Large intestine (tissue), 3 donors: Measurements from ENCODE around the gene COX7A1. TPM values are rescaled to one million over a fixed set of nuclear protein-coding genes. Genes with fewer than 3 reads are reported as not detected.

Experiments
- DNase-seq, 2 donors: peaks; one replicate each; pipeline versions ENCODE4 v3.0.0 to v3.0.0-alpha.2; 2013
- H3K27ac ChIP-seq: one replicate; pipeline ENCODE4 v1.5.1; 2013; ENCODE audit warnings: low read length
- H3K27me3 ChIP-seq: 2 replicates; pipeline ENCODE4 v1.6.1; 2013; ENCODE audit warnings: low read length; ENCODE audit not compliant: control insufficient read depth, insufficient read depth
- H3K36me3 ChIP-seq: 2 replicates; pipeline ENCODE4 v1.6.1; 2013; ENCODE audit warnings: low read length; ENCODE audit not compliant: control insufficient read depth, insufficient read depth
- H3K4me1 ChIP-seq: one replicate; pipeline ENCODE4 v1.6.1; 2013; ENCODE audit warnings: low read length; ENCODE audit not compliant: control insufficient read depth, insufficient read depth
- H3K4me3 ChIP-seq: one replicate; pipeline ENCODE4 v1.5.1; 2013; ENCODE audit warnings: low read length
- H3K9me3 ChIP-seq: one replicate; pipeline ENCODE4 v1.6.1; 2013; ENCODE audit warnings: mild to moderate bottlenecking, low read depth, low read length, moderate library complexity; ENCODE audit not compliant: control insufficient read depth
- WGBS: methylation state at CpG from one replicate; pipeline ENCODE4 v1.1.5; 2013; ENCODE audit warnings: low lambda C conversion rate; ENCODE audit not compliant: insufficient coverage; 5-methylcytosine and 5-hydroxymethylcytosine counted together
- polyA plus RNA-seq: library from polyadenylated mRNA; unstranded; fragments of 120-200 nt; gene quantifications from one replicate; pipeline ENCODE4 v1.2.1, GENCODE V29; 2013

COX7A1 gene
- polyA plus RNA-seq, 1 donor, result 11.5 TPM

GRCh38 chr19:36128392-36128736 is 23.9 kb downstream of the COX7A1 start:
- no peaks in the 10 kb centered on the region for H3K27me3 ChIP-seq
- H3K36me3 ChIP-seq, result peaks cover 16% of the 10 kb centered on the region
- no peaks in the 10 kb centered on the region for H3K4me1 ChIP-seq
- 40% methylated on average over 1 of the region's 10 CpGs for WGBS
- H3K9me3 ChIP-seq, result no peaks in the 10 kb centered on the region
- H3K27ac ChIP-seq, result peak overlapping the region; percentile 92
- H3K4me3 ChIP-seq, result peak overlapping the region; percentile 54
- DNase-seq, result peak in 1 of 2 donors; percentile 80

DNA sequence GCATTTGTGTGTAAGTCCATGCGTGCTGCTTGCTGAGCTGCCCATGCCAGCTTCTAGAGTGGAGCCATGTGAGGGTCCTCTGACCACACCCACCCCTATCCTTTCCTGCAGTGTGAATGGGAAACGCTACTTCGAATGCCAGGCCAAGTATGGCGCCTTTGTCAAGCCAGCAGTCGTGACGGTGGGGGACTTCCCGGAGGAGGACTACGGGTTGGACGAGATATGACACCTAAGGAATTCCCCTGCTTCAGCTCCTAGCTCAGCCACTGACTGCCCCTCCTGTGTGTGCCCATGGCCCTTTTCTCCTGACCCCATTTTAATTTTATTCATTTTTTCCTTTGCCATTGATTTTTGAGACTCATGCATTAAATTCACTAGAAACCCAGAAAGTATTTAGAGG is 26.7 kb downstream of the COX7A1 start:
- H3K36me3 ChIP-seq, result peaks cover 28% of the 10 kb centered on the region
- no CpG with 5 or more reads among the region's 9 CpGs for WGBS
- H3K27ac ChIP-seq, result no peak overlapping the region
- peaks cover 2% of the 10 kb centered on the region for H3K4me1 ChIP-seq
- no peak overlapping the region for H3K4me3 ChIP-seq
- no peak for DNase-seq
- H3K27me3 ChIP-seq, result no peaks in the 10 kb centered on the region
- peaks cover 3% of the 10 kb centered on the region for H3K9me3 ChIP-seq

DNA sequence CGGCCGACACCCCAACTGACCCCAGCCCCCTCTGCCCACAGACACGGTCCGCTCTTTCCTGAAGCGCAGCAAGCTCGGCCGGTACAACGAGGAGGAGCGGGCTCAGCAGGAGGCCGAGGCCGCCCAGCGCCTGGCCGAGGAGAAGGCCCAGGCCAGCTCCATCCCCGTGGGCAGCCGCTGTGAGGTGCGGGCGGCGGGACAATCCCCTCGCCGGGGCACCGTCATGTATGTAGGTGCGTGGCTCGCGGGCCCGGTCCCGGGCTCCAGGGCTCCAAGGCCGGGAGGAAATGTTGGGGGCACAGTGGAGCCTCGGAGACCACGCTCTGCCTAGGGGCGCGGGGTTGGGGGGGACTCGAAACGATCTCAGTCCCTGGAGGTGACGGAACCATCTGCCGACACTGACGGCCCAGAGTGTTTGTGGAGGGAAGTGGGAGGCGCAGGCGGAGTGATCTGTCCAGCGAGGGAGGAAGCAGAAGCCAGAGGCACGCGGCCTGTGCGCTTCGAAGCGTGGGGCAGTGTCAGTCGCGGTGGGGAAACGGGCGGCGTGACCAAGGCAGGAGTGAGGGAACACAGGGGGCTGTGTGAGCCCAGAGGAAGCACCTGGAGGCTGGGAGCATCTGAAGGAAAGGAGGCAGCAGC is 30.6 kb downstream of the COX7A1 start:
- peaks cover 46% of the 10 kb centered on the region for H3K36me3 ChIP-seq
- no peak overlapping the region for H3K4me3 ChIP-seq
- H3K4me1 ChIP-seq, result peaks cover 15% of the 10 kb centered on the region
- no peaks in the 10 kb centered on the region for H3K27me3 ChIP-seq
- no peak overlapping the region for H3K27ac ChIP-seq
- no peak for DNase-seq
- H3K9me3 ChIP-seq, result peaks cover 3% of the 10 kb centered on the region
- 88% methylated on average over 9 of the region's 49 CpGs for WGBS

DNA sequence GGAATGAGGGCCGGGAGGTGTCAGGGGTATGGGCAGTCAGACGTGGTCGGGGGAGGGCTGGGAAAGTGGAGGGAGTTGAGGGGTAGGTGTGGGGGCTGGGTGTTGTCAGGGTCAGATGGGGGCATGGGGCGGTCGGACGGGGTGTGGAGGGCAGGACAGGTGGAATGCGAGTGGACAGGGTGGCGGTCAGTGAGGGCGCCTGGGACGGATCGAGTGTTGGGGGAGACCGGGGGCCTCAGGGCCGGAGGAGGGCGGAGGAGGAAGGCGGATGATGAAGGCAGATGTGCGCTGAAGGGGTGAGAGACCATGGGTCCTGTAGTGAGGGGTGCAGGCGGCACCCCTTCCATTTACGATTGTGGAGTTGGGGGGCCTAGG is 31.3 kb downstream of the COX7A1 start:
- peaks cover 3% of the 10 kb centered on the region for H3K9me3 ChIP-seq
- H3K27me3 ChIP-seq, result no peaks in the 10 kb centered on the region
- no peak overlapping the region for H3K4me3 ChIP-seq
- peaks cover 46% of the 10 kb centered on the region for H3K36me3 ChIP-seq
- WGBS, result no CpG with 5 or more reads among the region's 18 CpGs
- no peak for DNase-seq
- no peak overlapping the region for H3K27ac ChIP-seq
- peaks cover 19% of the 10 kb centered on the region for H3K4me1 ChIP-seq

- no peak overlapping the region for H3K27ac ChIP-seq
- peaks cover 22% of the 10 kb centered on the region for H3K4me1 ChIP-seq
- peaks cover 3% of the 10 kb centered on the region for H3K9me3 ChIP-seq
- no peaks in the 10 kb centered on the region for H3K27me3 ChIP-seq
- DNase-seq, result peak; percentile 42 to 67
- WGBS, result no CpG with 5 or more reads among the region's 26 CpGs
- peaks cover 40% of the 10 kb centered on the region for H3K36me3 ChIP-seq
- no peak overlapping the region for H3K4me3 ChIP-seq
Observed at GRCh38 chr19:36120092-36120983, 31.9 kb downstream of the COX7A1 start.

DNA sequence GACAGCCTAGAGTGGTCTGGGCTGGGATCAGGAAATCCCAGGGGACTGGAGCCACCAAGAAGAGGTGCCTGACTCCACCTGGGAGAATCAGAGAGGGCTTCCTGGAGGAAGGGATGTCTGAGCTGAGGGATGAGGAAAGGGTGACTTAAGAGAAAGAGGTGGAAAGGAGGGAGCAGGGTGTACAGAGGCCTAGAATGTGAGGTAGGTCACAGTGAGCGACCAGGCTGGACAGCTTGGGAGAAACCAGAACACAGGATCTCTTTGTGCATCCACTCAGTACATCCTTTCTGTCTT is 36.0 kb downstream of the COX7A1 start:
- H3K36me3 ChIP-seq, result peaks cover 32% of the 10 kb centered on the region
- no CpG with 5 or more reads among the region's 1 CpG for WGBS
- H3K4me1 ChIP-seq, result peaks cover 28% of the 10 kb centered on the region
- H3K9me3 ChIP-seq, result peaks cover 3% of the 10 kb centered on the region
- no peaks in the 10 kb centered on the region for H3K27me3 ChIP-seq
- H3K27ac ChIP-seq, result no peak overlapping the region
- peak overlapping the region; percentile 91 for H3K4me3 ChIP-seq
- DNase-seq, result no peak

- H3K36me3 ChIP-seq, result peaks cover 33% of the 10 kb centered on the region
- peak within 1 kb of the TSS; percentile 95 for H3K27ac ChIP-seq
- peak within 1 kb of the TSS; percentile 91 for H3K4me3 ChIP-seq
- no peaks in the 10 kb centered on the region for H3K27me3 ChIP-seq
- peaks cover 28% of the 10 kb centered on the region for H3K4me1 ChIP-seq
- WGBS, result no CpG with 5 or more reads among the region's 59 CpGs
- DNase-seq, result no peak
- H3K9me3 ChIP-seq, result no peaks in the 10 kb centered on the region
Observed at GRCh38 chr19:36115453-36116343, 36.5 kb downstream of the COX7A1 start, which contains the start of gene TBCB. Gene TBCB, plus strand, starts transcription at chr19:36115468. Its CDS starts 93 bp downstream, at chr19:36115561.

- Histone ChIP-seq H3K27me3 (no peaks in the 10 kb centered on the region), H3K4me1 (peaks cover 20% of the 10 kb centered on the region), H3K9me3 (no peaks in the 10 kb centered on the region), H3K4me3 (peak within 1 kb of the TSS; percentile 91), H3K27ac (peak within 1 kb of the TSS; percentile 95), H3K36me3 (peaks cover 31% of the 10 kb centered on the region)
- no CpG with 5 or more reads among the region's 60 CpGs for WGBS
- DNase-seq, result peak; percentile 99 to 100
Observed at GRCh38 chr19:36114721-36115452, 37.4 kb downstream of the COX7A1 start, which contains the start of gene POLR2I. Gene POLR2I, minus strand, starts transcription at chr19:36114875. Its CDS starts 19 bp downstream, at chr19:36114856.

DNA sequence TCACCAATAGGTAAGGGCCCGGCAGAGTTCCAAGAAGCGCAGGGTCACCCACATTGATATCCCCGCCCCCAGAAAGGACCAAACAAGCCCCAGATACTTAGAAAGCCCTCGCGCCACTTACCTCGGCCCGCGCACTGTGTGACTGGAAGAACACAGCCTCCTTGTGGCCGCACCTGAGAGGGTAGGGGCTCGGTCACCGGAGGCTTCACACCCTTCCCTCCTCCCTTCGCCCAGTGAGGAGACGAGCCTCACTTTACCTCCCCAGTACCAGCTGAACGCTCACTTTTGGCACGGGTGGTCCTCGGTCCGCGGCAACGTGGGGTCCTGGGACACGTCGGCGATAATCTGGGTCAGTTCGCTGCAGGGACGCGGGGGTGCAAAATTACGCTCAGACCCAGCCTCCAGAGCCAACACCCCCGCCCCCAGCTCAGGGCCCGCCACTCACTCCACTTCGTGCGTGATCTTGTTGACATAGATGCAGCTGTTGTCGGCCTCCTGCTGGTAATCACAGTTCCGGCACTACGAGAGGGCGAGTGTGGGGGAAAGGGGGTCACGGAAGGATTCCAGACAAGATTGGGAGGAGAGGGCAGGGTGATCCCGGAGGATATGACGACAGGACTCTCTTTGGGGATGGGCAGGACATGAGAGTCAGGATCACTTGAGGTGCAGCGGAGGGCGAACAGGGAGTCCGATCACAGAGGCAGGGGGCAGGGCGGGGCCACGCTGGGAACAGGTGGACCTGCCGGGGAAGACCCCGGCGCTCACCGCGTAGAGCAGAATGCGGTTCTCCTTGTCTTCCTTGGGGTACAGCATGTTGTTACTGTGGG is 38.1 kb downstream of the COX7A1 start:
- Histone ChIP-seq H3K4me3 (peak overlapping the region; percentile 91), H3K4me1 (peaks cover 13% of the 10 kb centered on the region), H3K27ac (peak overlapping the region; percentile 95), H3K9me3 (no peaks in the 10 kb centered on the region), H3K27me3 (no peaks in the 10 kb centered on the region), H3K36me3 (peaks cover 28% of the 10 kb centered on the region)
- peak; percentile 23 to 64 for DNase-seq
- WGBS, result no CpG with 5 or more reads among the region's 48 CpGs
